Measurements from ENCODE around the gene ASTL. TPM values are rescaled to one million over a fixed set of nuclear protein-coding genes. Genes with fewer than 3 reads are reported as not detected.

Gene ASTL
- total and polyA plus RNA-seq, 9 of the 15 experiments (the other 6 are each of a cell fraction or from before 2014, with no cell fraction given), result not detected

GRCh38 chr2:96092951-96093350 is 45.4 kb downstream of the ASTL start:
- Histone ChIP-seq H3K36me3 (ENCODE audit: control insufficient read depth, insufficient read depth, low read length) (no peaks in the 10 kb centered on the region), H3K4me1 (replicated peaks in 1 of 2; ENCODE audit: control insufficient read depth in 2 of 2, insufficient read depth in 2 of 2, low read length in 2 of 2) (peaks cover 11 to 32% of the 10 kb centered on the region in 2 experiments; a peak in 4 of 5 replicates), H3K79me2 (ENCODE audit: control insufficient read depth, insufficient read depth, low read length) (no peaks in the 10 kb centered on the region), H3K4me2 (ENCODE audit: insufficient read depth, low read length) (no peak overlapping the region), H2AFZ (ENCODE audit: low read depth, low read length) (no peak overlapping the region), H4K20me1 (replicated peaks; ENCODE audit: control insufficient read depth, insufficient read depth, low read length) (no peaks in the 10 kb centered on the region; the same call in 1 of the 2 replicates), H3K9me1 (ENCODE audit: control insufficient read depth, insufficient read depth, low read length) (no peaks in the 10 kb centered on the region), H3K4me3 (no peak overlapping the region), H3K9me3 (replicated peaks; ENCODE audit: control insufficient read depth, insufficient read depth, low read depth, low read length) (no peaks in the 10 kb centered on the region), H3K9ac (ENCODE audit: insufficient read depth in 1 of 2, low read depth in 2 of 2, low read length in 2 of 2) (no peak overlapping the region), H3K27ac (ENCODE audit: extremely low read depth, low read depth, low read length) (no peak overlapping the region), H3K27me3 (ENCODE audit: control insufficient read depth in 2 of 2, insufficient read depth in 2 of 2, low read length in 2 of 2) (peaks cover 3 to 13% of the 10 kb centered on the region in 2 experiments; a peak in 1 of 5 replicates)
- in situ Hi-C loops (cut with MboI) (loop anchor here (25.0 kb wide), 1 partner anchor 306 kb away; no protein-coding TSS in a partner anchor), intact Hi-C loops (cut with micrococcal nuclease) (no loop called here)
- WGBS (ENCODE audit: insufficient coverage, low coverage, missing lambda C conversion rate), result 44% methylated on average over 3 of the region's 3 CpGs
- no peak for DNase-seq (ENCODE audit: extremely low read depth in 1 of 4, low spot score in 3 of 4)
- ATAC-seq, result no peak
- no peak for FAIRE-seq
- ChIA-PET CTCF (ENCODE audit: low intra/inter-chr PET ratio) (no interaction called here), POLR2A (interaction anchor here (0.6 to 1.4 kb wide), 3 partner anchors 9 to 154 kb away, joined by 3 to 4 read pairs (median 4); no protein-coding TSS in a partner anchor)
- BruUV-seq (replicated peaks), result no TSS peak
- no peak for TF ChIP-seq ATF3 (IDR thresholded peaks at IDR 0.05)
- TF ChIP-seq ATF3 (CRISPR knock-in tag; conservative IDR thresholded peaks at IDR 0.05), result no peak
- TF ChIP-seq ZNF3 (CRISPR knock-in tag; IDR thresholded peaks at IDR 0.05), result no peak
- TF ChIP-seq ZNF609 (CRISPR knock-in tag; IDR thresholded peaks at IDR 0.05; ENCODE audit: borderline replicate concordance), result no peak
- TF ChIP-seq ZNF407 (IDR thresholded peaks at IDR 0.05; ENCODE audit: low read depth), result no peak
- TF ChIP-seq ZZZ3 (IDR thresholded peaks at IDR 0.05), result no peak
- no peak for TF ChIP-seq KLF10 (CRISPR knock-in tag; IDR thresholded peaks at IDR 0.05)
- no peak for TF ChIP-seq ZNF778 (CRISPR knock-in tag; IDR thresholded peaks at IDR 0.05)
- no peak for TF ChIP-seq CSDE1 (IDR thresholded peaks at IDR 0.05)
